ENCODE measurements around the gene NLRP2B.
"Not testable (repeated sequence)": the region's sequence is repeated elsewhere in the genome, so short reads cannot be mapped to it uniquely, and the experiment has no call there.

NLRP2B gene

GRCh38 chrX:57680160-57680559 is at the start of gene NLRP2B:
TSS of gene NLRP2B (minus strand) at chrX:57680260.
- no peak for DNase-seq

- DNase-seq = not testable (repeated sequence)
These were observed 45.9 kb upstream of the NLRP2B start for GRCh38 chrX:57725995-57726394.

GRCh38 chrX:57681341-57681740 is 1.3 kb upstream of the NLRP2B start:
- no peak for DNase-seq

GRCh38 chrX:57678686-57679428 is 1.2 kb downstream of the NLRP2B start:
- DNase-seq = no peak

GRCh38 chrX:57677132-57677858 is 2.8 kb downstream of the NLRP2B start:
- DNase-seq = no peak

GRCh38 chrX:57675320-57675719 is 4.7 kb downstream of the NLRP2B start:
- no peak for DNase-seq

GRCh38 chrX:57674861-57675260 is 5.2 kb downstream of the NLRP2B start:
- no peak for DNase-seq

GRCh38 chrX:57669961-57670360 is 10.1 kb downstream of the NLRP2B start:
- no peak for DNase-seq

- no peak for DNase-seq
These were observed 13.1 kb downstream of the NLRP2B start for GRCh38 chrX:57667010-57667409.

GRCh38 chrX:57655065-57655464 is 25.0 kb downstream of the NLRP2B start:
- no peak for DNase-seq

- DNase-seq = no peak
These were observed 27.4 kb downstream of the NLRP2B start for GRCh38 chrX:57652705-57653104.

GRCh38 chrX:57651169-57651919 is 28.7 kb downstream of the NLRP2B start:
- no peak for DNase-seq

- no peak for DNase-seq
These were observed 33.0 kb downstream of the NLRP2B start for GRCh38 chrX:57647020-57647419.

- no peak for DNase-seq
These were observed 36.4 kb downstream of the NLRP2B start for GRCh38 chrX:57643698-57644097.

GRCh38 chrX:57641338-57641737 is 38.7 kb downstream of the NLRP2B start:
- no peak for DNase-seq

- no peak for DNase-seq
These were observed 39.4 kb downstream of the NLRP2B start for GRCh38 chrX:57640674-57641016.

- DNase-seq = not testable (repeated sequence)
These were observed 50.6 kb downstream of the NLRP2B start for GRCh38 chrX:57629438-57629837.

Measured in NCI-H524 (cell line).